Ramos (cell line): ENCODE data around the gene GOLGB1.
"Not testable (repeated sequence)": the region's sequence is repeated elsewhere in the genome, so short reads cannot be mapped to it uniquely, and the experiment has no call there.

Experiments
- in situ Hi-C: fragments of 300-500 bp; cut with MboI; formaldehyde crosslinking; loops from one replicate; pipeline ENCODE4 v1.14.3; 2022; ENCODE audit warnings: low sequenced_read_pairs; ENCODE audit not compliant: unreplicated experiment

GOLGB1 gene

GRCh38 chr3:121748680-121749275 is 763 bp downstream of the GOLGB1 start:
- in situ Hi-C loops = no loop called here

GRCh38 chr3:121747976-121748375 is 1.6 kb downstream of the GOLGB1 start:
- in situ Hi-C loops = no loop called here

GRCh38 chr3:121743106-121743505 is 6.4 kb downstream of the GOLGB1 start:
- in situ Hi-C loops = not testable (repeated sequence)

GRCh38 chr3:121740896-121741295 is 8.6 kb downstream of the GOLGB1 start:
- in situ Hi-C loops = no loop called here

GRCh38 chr3:121739902-121740301 is 9.6 kb downstream of the GOLGB1 start:
- in situ Hi-C loops = no loop called here

- in situ Hi-C loops = no loop called here
These were observed 11.9 kb downstream of the GOLGB1 start for GRCh38 chr3:121737644-121738043.

GRCh38 chr3:121736112-121736511 is 13.4 kb downstream of the GOLGB1 start:
- in situ Hi-C loops = no loop called here

GRCh38 chr3:121735047-121735696 is 14.4 kb downstream of the GOLGB1 start:
- in situ Hi-C loops = no loop called here

GRCh38 chr3:121730940-121731687 is 18.4 kb downstream of the GOLGB1 start:
- in situ Hi-C loops = no loop called here

GRCh38 chr3:121724130-121724529 is 25.4 kb downstream of the GOLGB1 start:
- in situ Hi-C loops = no loop called here

GRCh38 chr3:121723485-121723884 is 26.1 kb downstream of the GOLGB1 start:
- in situ Hi-C loops = no loop called here

- in situ Hi-C loops = no loop called here
These were observed 27.1 kb downstream of the GOLGB1 start for GRCh38 chr3:121722411-121722810.

GRCh38 chr3:121720163-121720562 is 29.4 kb downstream of the GOLGB1 start:
- in situ Hi-C loops = no loop called here

- in situ Hi-C loops = no loop called here
These were observed 30.1 kb downstream of the GOLGB1 start for GRCh38 chr3:121719423-121719822.

GRCh38 chr3:121718205-121718846 is 31.2 kb downstream of the GOLGB1 start:
- in situ Hi-C loops = no loop called here

GRCh38 chr3:121710347-121710746 is 39.2 kb downstream of the GOLGB1 start:
- in situ Hi-C loops = no loop called here

- in situ Hi-C loops = no loop called here
These were observed 41.8 kb downstream of the GOLGB1 start for GRCh38 chr3:121707531-121708273.

GRCh38 chr3:121705541-121705940 is 44.0 kb downstream of the GOLGB1 start:
- in situ Hi-C loops = no loop called here

GRCh38 chr3:121703973-121704372 is 45.6 kb downstream of the GOLGB1 start:
- in situ Hi-C loops = no loop called here

- in situ Hi-C loops = no loop called here
These were observed 50.6 kb downstream of the GOLGB1 start for GRCh38 chr3:121698901-121699300.
